ENCODE data around the gene CORIN.

GRCh38 chr4:47824840-47825239 is 13.0 kb downstream of the CORIN start:
- TF ChIP-seq CTCF (IDR thresholded peaks at IDR 0.05): no peak
- no peak for TF ChIP-seq POLR2A (IDR thresholded peaks at IDR 0.05)
